ENCODE results near the gene ZNF438. TPM values are rescaled to one million over a fixed set of nuclear protein-coding genes. Genes with fewer than 3 reads are reported as not detected.

The ZNF438 gene
- total and polyA plus RNA-seq, 2 of the 4 experiments (the other 2 are of a cell fraction): 1.8 to 2.9 TPM

DNA sequence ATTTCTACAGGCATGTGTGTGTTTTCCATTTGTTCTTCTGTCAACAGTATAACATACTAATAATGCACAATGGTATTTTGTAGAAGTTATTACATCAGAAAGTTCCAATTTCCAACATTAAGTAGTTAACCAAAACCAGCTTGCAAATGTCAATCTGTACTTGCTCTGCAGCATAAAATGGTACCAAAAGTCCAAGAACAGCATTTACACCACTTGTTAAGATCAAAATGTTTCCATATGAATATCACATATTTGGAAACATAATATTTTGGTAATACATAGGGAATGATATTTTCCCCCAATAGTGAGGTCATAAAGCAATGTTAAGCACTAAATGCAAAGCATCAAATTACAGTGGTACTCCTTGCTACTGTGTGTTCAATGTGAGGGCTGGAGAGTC, 162.1 kb downstream of the ZNF438 start:
- no peaks in the 10 kb centered on the region; the same call in 1 of the 2 replicates for H3K4me1 ChIP-seq (ENCODE audit: control insufficient read depth, insufficient read depth, low read length)
- no peak overlapping the region for H3K9ac ChIP-seq (ENCODE audit: low read depth, low read length)
- no peak overlapping the region for H4K8ac ChIP-seq (ENCODE audit: low read depth in 2 of 2, low read length in 2 of 2)
- H3K27ac ChIP-seq (ENCODE audit: insufficient read depth, low read length): no peak overlapping the region
- no peak overlapping the region for H2BK5ac ChIP-seq (ENCODE audit: low read depth, low read length, poor library complexity, severe bottlenecking)
- H3K4ac ChIP-seq (ENCODE audit: low read depth, low read length): no peak overlapping the region
- no peak overlapping the region for H4K91ac ChIP-seq (ENCODE audit: insufficient read depth, low read depth, low read length)
- no peak overlapping the region for H3K18ac ChIP-seq (ENCODE audit: low read depth, low read length)
- H3K36me3 ChIP-seq (ENCODE audit: control insufficient read depth, insufficient read depth, low read length): no peaks in the 10 kb centered on the region
- no peak overlapping the region for H3K56ac ChIP-seq (ENCODE audit: extremely low read depth, insufficient read depth, low read length)
- CTCF ChIA-PET: interaction anchor here (0.5 kb wide), 1 partner anchor 129 kb away, joined by 4 read pairs; no protein-coding TSS in a partner anchor
- no peaks in the 10 kb centered on the region for H3K27me3 ChIP-seq (ENCODE audit: control insufficient read depth, insufficient read depth, low read length)
- H3K23ac ChIP-seq (ENCODE audit: low read depth, low read length): no peak overlapping the region
- no peaks in the 10 kb centered on the region for H3K9me3 ChIP-seq (ENCODE audit: control insufficient read depth, insufficient read depth, low read length)
- intact Hi-C loops (cut with micrococcal nuclease) (no loop called here), in situ Hi-C loops (cut with MboI; ENCODE audit: low sequenced_read_pairs) (no loop called here), dilution Hi-C loops (cut with HindIII; ENCODE audit: low sequenced_read_pairs, unreplicated experiment) (no loop called here)
- no peak overlapping the region for H3K4me3 ChIP-seq (ENCODE audit: insufficient read depth, low read depth, low read length)
- H2BK15ac ChIP-seq (ENCODE audit: low read depth, low read length): no peak overlapping the region
- no peak overlapping the region for H3K4me2 ChIP-seq (ENCODE audit: low read depth, low read length)
- H4K5ac ChIP-seq (ENCODE audit: low read depth, low read length): no peak overlapping the region
- no peak overlapping the region for H2BK20ac ChIP-seq (ENCODE audit: low read depth, low read length)
- H2AK9ac ChIP-seq (replicated peaks; ENCODE audit: low read depth, low read length, poor library complexity): no peak overlapping the region
- BruUV-seq (replicated peaks): no TSS peak
- H2BK120ac ChIP-seq (ENCODE audit: low read depth, low read length): no peak overlapping the region
- no peak overlapping the region for H2AFZ ChIP-seq (replicated peaks; ENCODE audit: low read length, poor library complexity)
- H3K79me1 ChIP-seq (ENCODE audit: low read depth in 1 of 2, low read length in 2 of 2): no peaks in the 10 kb centered on the region; a peak in 1 of 4 replicates
- no peak for ATAC-seq (ENCODE audit: low read depth)
- no peaks in the 10 kb centered on the region for H4K20me1 ChIP-seq (ENCODE audit: insufficient read depth, low read length)
- no peak overlapping the region for H3K14ac ChIP-seq (replicated peaks; ENCODE audit: low read depth, low read length)
- TF ChIP-seq CEBPB (IDR thresholded peaks at IDR 0.05; ENCODE audit: low read depth, low read length): no peak
- TF ChIP-seq FOS (IDR thresholded peaks at IDR 0.05; ENCODE audit: low read depth, low read length): no peak
- TF ChIP-seq, protein P1, sequence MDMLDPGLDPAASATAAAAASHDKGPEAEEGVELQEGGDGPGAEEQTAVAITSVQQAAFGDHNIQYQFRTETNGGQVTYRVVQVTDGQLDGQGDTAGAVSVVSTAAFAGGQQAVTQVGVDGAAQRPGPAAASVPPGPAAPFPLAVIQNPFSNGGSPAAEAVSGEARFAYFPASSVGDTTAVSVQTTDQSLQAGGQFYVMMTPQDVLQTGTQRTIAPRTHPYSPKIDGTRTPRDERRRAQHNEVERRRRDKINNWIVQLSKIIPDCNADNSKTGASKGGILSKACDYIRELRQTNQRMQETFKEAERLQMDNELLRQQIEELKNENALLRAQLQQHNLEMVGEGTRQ (IDR thresholded peaks at IDR 0.05; ENCODE audit: low read depth, low read length): no peak
- TF ChIP-seq, protein P2, sequence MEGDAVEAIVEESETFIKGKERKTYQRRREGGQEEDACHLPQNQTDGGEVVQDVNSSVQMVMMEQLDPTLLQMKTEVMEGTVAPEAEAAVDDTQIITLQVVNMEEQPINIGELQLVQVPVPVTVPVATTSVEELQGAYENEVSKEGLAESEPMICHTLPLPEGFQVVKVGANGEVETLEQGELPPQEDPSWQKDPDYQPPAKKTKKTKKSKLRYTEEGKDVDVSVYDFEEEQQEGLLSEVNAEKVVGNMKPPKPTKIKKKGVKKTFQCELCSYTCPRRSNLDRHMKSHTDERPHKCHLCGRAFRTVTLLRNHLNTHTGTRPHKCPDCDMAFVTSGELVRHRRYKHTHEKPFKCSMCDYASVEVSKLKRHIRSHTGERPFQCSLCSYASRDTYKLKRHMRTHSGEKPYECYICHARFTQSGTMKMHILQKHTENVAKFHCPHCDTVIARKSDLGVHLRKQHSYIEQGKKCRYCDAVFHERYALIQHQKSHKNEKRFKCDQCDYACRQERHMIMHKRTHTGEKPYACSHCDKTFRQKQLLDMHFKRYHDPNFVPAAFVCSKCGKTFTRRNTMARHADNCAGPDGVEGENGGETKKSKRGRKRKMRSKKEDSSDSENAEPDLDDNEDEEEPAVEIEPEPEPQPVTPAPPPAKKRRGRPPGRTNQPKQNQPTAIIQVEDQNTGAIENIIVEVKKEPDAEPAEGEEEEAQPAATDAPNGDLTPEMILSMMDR (conservative IDR thresholded peaks at IDR 0.05; ENCODE audit: low read depth, low read length): no peak
- TF ChIP-seq RCOR1 (IDR thresholded peaks at IDR 0.05; ENCODE audit: insufficient replicate concordance, low read length): no peak
- no peak for TF ChIP-seq BHLHE40 (IDR thresholded peaks at IDR 0.05; ENCODE audit: low read depth, low read length)
- TF ChIP-seq MAZ (IDR thresholded peaks at IDR 0.05; ENCODE audit: borderline replicate concordance, low read depth, low read length): no peak
- no peak for TF ChIP-seq NFE2L2 (IDR thresholded peaks at IDR 0.05; ENCODE audit: low read depth, low read length)
- TF ChIP-seq, protein P3, sequence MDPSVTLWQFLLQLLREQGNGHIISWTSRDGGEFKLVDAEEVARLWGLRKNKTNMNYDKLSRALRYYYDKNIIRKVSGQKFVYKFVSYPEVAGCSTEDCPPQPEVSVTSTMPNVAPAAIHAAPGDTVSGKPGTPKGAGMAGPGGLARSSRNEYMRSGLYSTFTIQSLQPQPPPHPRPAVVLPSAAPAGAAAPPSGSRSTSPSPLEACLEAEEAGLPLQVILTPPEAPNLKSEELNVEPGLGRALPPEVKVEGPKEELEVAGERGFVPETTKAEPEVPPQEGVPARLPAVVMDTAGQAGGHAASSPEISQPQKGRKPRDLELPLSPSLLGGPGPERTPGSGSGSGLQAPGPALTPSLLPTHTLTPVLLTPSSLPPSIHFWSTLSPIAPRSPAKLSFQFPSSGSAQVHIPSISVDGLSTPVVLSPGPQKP (IDR thresholded peaks at IDR 0.05; ENCODE audit: borderline replicate concordance, low read depth, low read length): no peak
- TF ChIP-seq SMC3 (IDR thresholded peaks at IDR 0.05; ENCODE audit: low read depth, low read length): no peak
- TF ChIP-seq RAD21 (IDR thresholded peaks at IDR 0.05; ENCODE audit: low read length): no peak
- no peak overlapping the region for H2AK5ac ChIP-seq (ENCODE audit: low read depth, low read length)
- POLR2A ChIA-PET (ENCODE audit: unreplicated experiment): no interaction called here
- DNase-seq: peak; percentile 24
- H3K9me1 ChIP-seq (ENCODE audit: insufficient read depth, low read length): no peaks in the 10 kb centered on the region; the same call in 1 of the 2 replicates
